C4-2B (cell line): ENCODE measurements around the gene MBTD1.

Source experiments
- CTCF ChIP-seq: fragments of 450-650 bp; conservative IDR thresholded peaks from 2 replicates; pipeline ENCODE4 v1.5.1; 2017; ENCODE audit warnings: mild to moderate bottlenecking
- ZFX ChIP-seq: fragments of 450-650 bp; IDR thresholded peaks from 2 replicates; pipeline ENCODE4 v1.6.1; 2017

DNA sequence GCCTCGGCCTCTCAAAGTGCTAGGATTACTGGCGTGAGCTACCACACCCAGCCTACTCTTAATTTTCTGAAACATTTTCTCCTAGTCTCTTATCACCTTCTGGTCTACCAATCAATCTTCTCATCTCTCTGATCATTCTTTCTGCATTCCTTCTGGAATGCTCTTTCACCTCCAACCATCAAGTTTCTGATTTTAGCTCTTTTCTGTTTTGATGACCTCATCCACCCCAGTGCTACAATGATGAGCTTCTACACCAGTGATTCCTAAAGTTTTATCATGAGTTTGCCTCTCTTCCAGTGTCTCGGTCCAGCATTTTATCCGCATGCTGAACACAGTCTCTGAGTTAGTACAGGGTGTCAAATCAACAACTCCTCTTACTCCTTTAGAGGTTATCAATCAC lies 62.1 kb downstream of the MBTD1 start:
- TF ChIP-seq CTCF (no peak), ZFX (no peak)
